Medulla oblongata (tissue), 1 donor: ENCODE measurements around the gene ATG7.
"Not testable (repeated sequence)": the region's sequence is repeated elsewhere in the genome, so short reads cannot be mapped to it uniquely, and the experiment has no call there.

Experiments
- DNase-seq: peaks from one replicate; pipeline ENCODE4 v3.0.0-alpha.2; 2015; ENCODE audit errors: extremely low spot score

The ATG7 gene

DNA sequence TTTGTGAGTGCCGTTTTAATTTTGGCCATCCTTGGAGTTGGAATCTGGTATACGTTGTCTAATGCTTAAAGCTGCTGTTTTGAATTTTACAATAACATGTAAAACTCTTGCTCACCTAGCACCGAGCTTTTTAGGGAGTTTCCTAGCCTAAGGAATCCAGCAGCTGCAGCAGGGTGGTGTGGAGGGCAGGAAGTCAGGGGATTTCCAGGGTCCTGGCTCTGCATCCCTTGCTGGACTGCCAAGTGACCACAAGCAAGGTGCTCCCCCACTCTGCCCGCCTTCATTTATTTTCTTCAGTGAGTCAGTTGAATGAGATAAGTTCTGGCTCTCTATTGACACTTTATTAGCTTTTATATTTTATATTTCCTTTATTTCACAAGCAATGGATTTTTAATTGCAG, 113.7 kb downstream of the ATG7 start:
- no peak for DNase-seq

DNA sequence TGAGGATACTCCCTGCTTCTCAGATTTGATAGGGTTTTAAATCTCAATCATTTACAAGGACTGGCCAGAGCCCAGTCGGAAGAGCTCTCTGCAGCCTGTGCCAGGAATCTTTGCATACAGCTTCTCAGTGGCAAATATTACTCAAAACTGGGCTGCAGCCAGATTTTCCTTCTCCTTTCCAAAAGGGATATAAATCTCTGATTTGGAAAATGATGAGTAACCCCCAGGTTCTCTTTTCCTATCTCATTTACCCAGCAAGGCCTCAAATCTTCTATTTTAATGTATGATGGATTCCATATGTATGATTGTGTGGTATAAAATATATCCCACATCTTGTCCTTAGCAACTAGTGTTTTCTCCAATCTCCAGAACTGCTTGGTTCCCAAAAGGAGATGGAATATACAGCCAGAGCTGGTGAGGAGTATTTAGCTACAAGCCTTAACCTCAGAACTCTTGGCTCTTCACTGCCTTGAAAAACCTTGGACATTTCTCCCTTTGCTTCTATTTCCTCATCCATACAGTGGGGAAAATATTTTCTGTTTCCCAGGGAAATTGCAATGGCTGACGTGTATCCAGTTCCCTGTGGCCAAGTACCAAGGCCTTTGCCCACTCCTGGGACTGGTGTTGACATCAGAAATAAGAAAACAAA, 114.4 kb downstream of the ATG7 start:
- no peak for DNase-seq

- no peak for DNase-seq
These were observed 117.4 kb downstream of the ATG7 start for GRCh38 chr3:11389386-11390268.

DNA sequence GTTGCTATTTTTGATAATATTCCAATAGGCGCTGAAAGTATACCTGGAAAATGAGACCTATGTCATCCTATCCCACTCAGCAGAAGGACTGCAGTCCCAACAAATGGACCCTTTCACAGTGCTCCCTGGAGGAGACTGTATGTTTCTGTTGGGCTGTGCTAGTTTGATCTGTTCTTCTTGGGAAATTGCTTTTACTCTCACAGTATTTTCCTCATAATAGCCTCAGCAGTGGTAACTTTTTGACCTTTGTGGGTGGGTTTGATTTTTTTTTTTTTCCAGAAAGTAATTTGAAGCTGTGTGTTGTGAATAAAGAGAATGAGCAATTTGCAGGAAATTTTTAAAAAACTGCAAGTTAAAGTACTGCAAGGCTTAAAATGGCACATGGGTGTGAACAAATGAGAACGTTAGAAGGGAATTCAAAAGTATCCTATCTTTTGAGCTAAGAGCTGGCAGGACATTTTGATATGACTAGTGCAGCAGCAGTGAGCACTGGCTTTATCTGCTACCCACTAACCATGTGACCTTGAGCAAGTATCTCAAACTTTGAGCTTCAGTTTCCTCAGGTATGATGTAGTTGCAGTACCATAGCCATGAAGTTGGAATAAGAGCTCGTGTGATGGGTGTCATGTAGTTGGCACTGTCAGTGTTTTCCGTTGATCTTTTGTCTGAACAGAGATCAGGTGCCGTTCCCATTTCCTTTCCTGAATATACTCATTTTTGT, 118.4 kb downstream of the ATG7 start:
- DNase-seq = no peak

DNA sequence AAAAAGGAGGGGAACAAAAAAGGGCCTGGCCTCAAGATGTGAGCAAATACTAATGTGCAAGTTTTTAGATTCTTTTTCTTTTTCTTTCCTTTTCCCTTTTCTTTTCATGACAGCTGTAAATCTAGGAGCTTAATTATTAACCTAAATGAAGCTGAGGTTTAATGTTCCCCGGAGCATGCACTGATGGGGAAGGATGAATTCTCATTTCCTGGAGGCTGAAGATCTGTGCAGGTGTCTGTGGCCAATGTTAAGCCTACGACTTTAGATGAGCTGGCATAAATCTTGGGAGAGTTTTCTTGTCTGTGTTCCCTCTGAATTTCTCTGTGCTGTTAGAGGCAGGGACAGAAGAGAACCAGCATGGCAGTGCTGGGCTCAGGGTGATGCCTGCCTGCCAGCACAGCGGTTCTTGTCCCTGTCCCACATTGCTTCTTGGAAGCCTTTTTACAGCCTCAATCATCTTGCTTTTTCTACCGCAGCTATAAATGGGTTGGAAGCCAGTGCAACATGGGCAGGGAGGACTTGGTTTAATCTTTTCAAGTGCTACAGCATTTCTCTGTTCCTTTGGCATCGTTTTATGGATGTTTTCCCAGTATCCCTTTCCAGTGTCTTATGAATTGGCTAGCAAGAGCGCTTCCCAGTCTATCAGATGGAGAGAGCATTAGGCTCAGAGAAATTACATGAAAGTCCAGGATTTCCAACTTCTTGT, 119.1 kb downstream of the ATG7 start:
- peak; percentile 56 for DNase-seq

DNA sequence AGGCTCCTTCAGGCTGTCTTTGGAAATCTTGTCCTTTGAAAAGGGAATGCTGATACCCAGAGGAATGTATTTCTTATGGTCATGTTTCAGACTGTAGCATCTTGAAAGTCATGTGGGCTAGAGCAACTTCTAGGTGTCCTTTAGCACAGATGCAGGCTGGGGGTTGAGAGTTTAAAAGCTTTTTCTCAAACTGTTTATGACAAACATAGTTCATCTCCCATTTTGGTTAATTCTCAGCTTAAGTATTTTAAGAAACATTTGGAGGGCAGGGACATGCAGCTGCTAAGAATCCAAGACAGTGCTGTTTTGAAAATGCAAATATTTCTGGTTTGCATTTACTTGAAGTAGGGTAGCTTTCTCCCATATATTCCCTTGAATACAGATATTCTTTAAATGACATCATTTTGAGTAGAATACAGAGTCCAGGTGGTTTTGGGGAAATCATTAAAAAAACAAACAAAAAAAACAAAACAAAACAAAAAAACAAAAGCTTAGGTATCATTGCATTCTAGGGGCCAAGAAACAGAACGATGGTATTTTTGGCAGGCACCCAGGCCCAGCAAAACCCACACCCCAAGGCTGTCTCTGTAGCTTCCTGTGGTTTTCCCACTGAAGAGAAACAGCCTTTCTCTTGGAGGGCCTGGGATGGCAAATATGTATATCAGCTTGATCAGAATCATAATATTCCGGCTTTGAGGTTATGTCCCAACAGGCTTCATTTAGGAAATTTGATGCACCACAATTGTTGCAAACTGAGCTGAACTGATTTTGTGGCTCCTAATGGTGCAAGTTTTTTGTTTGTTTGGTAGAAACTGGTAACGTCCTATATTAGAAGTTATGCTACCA, 120.0 kb downstream of the ATG7 start:
- no peak for DNase-seq

GRCh38 chr3:11392860-11393114, 120.6 kb downstream of the ATG7 start:
- no peak for DNase-seq

DNA sequence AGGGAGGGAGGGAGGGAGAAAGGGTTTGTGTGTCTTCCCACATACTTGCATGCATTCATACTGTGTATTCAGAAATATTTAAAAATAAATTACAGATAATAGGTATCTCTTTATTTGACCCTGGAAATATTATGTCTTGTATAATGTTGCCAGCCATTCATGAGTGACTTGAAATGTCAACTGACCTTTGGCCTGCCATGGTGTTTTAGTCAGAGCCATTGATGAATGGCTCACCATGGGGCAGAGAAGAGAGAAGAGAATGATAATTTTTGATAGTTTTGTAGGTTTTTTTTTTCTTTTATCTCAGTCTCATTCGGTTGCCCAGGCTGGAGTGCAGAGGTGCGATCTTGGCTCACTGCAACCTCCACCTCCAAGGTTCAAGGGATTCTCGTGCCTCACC, 121.2 kb downstream of the ATG7 start:
- no peak for DNase-seq

DNA sequence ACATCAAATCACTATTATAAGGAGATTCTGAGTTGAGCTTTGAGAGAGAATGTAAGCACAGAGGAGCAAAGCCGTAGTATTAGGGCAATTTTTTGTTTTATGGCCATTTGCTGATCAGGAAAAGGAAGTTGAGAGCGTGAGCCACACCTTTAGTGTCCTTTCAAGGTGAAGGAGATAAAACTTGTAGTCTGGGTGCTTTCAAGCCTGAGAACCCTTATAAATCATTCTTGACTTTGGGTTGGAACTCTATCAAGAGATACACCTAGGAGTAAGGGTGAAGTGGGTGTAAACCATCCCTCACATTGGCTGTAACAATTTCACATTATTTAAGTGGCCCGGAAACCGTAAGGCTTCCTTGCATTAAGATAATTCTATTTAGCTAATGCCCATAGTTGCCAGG, 122.2 kb downstream of the ATG7 start:
- no peak for DNase-seq

DNA sequence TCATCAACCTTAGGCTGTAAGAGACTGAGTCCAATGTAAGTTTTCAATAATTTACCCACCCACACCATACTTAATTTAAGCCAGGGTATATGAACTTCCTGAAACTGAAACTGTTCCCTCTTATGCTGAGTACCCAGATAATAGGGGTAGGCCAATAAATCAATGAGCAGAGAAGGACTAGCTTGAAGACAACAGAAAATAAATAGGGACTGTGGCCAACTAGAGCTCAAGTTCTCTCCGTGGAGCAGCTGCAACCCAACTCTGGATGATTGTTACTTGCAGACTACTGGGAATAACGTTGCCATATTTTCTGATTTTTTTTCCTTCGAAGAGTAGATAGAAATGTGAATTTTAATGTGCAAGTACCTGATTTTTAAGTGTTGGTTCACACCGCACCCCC, 128.0 kb downstream of the ATG7 start:
- DNase-seq = no peak

- no peak for DNase-seq
These were observed 129.2 kb downstream of the ATG7 start for GRCh38 chr3:11401434-11401833.

DNA sequence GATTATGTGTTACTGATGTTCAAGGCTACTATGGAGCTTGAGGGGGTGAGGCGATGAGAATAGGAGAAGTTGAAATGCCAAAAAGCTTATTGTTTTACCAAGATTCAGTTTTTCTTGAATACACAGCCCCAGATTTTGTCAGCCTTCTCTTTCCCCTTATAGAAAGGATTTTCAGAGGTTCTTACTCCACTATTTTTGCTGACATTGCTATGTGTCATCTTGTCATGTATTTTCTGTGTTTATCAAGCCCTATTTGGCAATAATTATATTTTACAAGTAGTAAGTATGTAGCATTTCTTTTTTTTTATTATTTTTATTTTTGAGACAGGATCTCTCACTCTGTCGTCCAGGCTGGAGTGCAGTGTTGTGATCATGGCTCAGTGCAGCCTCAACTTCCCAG, 133.1 kb downstream of the ATG7 start:
- no peak for DNase-seq

DNA sequence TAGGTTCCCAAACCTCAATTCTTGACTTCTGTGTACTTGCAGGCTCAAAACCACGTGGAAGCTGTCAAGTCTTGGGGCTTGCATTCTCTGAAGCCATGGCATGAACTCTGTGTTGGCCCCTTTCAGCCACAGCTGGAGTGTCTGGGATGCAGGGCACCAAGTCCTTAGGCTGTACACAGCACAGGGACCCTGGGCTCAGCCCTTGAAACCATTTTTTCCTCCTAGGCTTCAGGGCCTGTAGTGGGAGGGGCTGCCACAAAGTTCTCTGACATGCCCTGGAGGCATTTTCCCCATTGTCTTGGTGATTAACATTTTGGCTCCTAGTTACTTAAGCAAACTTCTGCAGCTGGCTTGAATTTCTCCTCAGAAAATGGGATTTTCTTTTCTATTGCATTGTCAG, 135.4 kb downstream of the ATG7 start:
- DNase-seq = no peak

GRCh38 chr3:11408324-11408859, 136.2 kb downstream of the ATG7 start:
- not testable (repeated sequence) for DNase-seq

DNA sequence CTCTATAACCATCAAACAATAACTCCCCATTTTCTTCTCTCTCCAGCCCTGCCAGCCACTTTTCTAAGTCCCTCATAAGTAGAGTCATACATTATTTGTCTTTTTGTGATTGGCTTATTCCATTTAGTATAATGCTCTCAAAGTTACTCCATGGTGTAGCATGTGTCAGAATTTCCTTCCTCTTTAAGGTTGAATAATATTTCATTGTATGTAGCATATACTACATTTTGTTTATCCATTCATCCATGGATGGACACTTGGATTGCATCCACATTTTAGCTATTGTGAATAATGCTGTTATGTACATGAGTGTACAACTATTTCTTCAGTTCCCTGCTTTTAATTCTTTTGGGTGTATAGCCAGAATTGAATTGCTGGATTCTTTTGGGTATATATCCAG, 138.4 kb downstream of the ATG7 start:
- no peak for DNase-seq

DNA sequence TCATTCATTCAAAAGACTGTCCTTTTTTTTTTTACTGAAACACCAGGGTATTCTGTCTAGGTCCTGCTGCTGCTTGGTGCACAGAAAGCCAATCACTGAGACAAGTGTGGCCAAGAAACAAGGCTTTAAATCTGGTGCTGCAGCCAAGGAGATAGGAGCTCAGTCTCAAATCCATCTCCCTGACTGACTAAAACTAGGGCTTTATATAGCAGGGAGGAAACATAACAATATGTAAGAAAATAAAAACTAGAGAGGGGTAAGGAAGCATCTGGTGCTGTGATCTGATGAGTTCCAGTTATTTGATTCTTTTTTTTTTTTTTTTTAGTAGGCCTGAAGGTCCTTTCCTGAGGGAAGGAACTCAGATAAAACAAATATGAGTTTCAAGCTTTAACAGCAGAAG, 139.8 kb downstream of the ATG7 start:
- no peak for DNase-seq

- no peak for DNase-seq
These were observed 140.9 kb downstream of the ATG7 start for GRCh38 chr3:11413071-11413470.

DNA sequence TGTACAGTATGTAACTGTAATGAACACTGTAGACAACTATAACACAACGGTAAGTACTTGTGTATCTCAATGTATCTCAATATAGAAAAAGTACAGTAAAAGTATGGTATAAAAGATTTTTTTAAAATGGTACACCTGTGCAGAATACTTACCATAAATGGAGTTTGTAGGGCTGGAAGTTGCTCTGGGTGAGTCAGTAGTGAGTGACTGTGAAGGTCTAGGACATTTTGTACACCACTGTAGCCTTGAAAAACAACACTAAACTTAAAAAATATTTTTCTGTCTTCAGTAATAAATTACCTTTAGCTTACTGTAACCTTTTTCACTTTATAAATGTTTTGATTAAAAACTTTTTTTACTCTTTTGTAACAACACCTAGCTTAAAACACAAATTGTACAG, 142.9 kb downstream of the ATG7 start:
- no peak for DNase-seq

- no peak for DNase-seq
These were observed 147.9 kb downstream of the ATG7 start for GRCh38 chr3:11420066-11420465.

- DNase-seq = no peak
These were observed 150.1 kb downstream of the ATG7 start for GRCh38 chr3:11422291-11422690.

- DNase-seq = no peak
These were observed 151.7 kb downstream of the ATG7 start for GRCh38 chr3:11423868-11424267.
